ENCODE data around the gene TMEM87A. TPM values are rescaled to one million over a fixed set of nuclear protein-coding genes. Genes with fewer than 3 reads are reported as not detected.
"Not testable (repeated sequence)": the region's sequence is repeated elsewhere in the genome, so short reads cannot be mapped to it uniquely, and the experiment has no call there.

The TMEM87A gene
- total and polyA plus RNA-seq, 2 experiments from 2014 or later = 41.8 to 43.5 TPM

DNA sequence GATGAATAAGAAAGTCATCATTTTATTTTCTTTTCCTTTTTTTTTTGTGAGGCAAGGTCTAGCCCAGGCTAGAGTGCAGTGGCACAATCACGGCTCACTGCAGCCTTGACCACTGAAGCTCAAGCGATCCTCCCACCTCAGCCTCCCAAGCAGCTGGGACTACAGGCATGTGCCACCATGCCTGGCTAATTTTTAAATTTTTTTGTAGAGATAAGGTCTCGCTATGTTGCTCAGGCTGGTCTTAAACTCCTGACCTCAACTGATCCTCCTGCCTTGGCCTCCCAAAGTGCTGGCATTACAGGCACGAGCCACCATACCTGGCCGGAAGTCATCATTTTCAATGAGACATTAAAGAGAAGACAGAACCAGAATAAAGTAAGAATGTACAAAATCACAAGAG is 44.3 kb downstream of the TMEM87A start:
- H3K27me3 ChIP-seq (ENCODE audit: insufficient read depth); H3K4me3 ChIP-seq; H4K20me1 ChIP-seq (replicated peaks; ENCODE audit: insufficient read depth); ATAC-seq; H3K4me1 Mint-ChIP-seq; H3K4me1 ChIP-seq (ENCODE audit: insufficient read depth); H3K27me3 Mint-ChIP-seq (ENCODE audit: insufficient read depth, low read depth, poor library complexity); H3K79me2 ChIP-seq (replicated peaks; ENCODE audit: insufficient read depth); H3K9me2 ChIP-seq (ENCODE audit: insufficient read depth); H3K27ac Mint-ChIP-seq; H3F3A ChIP-seq (replicated peaks; ENCODE audit: low read depth); DNase-seq (ENCODE audit: low spot score); H3K4me3 Mint-ChIP-seq; H2AFZ ChIP-seq; H3K4me2 ChIP-seq; H3K9me3 Mint-ChIP-seq; H3K27ac ChIP-seq (ENCODE audit: low read depth): not testable (repeated sequence)
- peaks cover 32% of the 10 kb centered on the region for H3K36me3 Mint-ChIP-seq (ENCODE audit: low read depth)
- H3K36me3 ChIP-seq (ENCODE audit: insufficient read depth) = peaks cover 16% of the 10 kb centered on the region

DNA sequence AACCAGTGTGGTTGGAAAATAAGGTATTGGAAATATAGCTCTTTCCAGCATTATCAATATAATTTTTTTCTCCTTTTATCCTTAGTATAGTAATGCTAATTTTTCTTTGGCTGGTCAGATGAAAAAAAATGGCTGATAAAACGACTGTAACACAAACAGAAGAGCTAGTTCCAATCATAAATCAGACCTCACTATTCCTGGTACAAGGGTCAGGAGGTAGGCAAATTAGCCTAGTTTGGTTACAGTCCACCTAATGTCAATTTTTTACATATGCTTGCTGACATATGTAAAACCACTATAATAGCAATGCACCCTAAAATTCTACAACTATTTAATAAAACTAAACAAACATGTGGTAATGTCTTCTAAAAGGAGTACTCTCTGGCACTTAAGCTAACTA is 45.2 kb downstream of the TMEM87A start:
- H3K4me3 ChIP-seq = no peak overlapping the region
- DNase-seq (ENCODE audit: low spot score) (no peak), ATAC-seq (no peak)
- no peaks in the 10 kb centered on the region for H3K4me1 ChIP-seq (ENCODE audit: insufficient read depth)
- no peaks in the 10 kb centered on the region; the same call in 1 of the 2 replicates for H4K20me1 ChIP-seq (replicated peaks; ENCODE audit: insufficient read depth)
- no peak overlapping the region for H3K27ac ChIP-seq (ENCODE audit: low read depth)
- H3K9me2 ChIP-seq (ENCODE audit: insufficient read depth) = no peaks in the 10 kb centered on the region
- H3F3A ChIP-seq (replicated peaks; ENCODE audit: low read depth) = no peaks in the 10 kb centered on the region
- H3K36me3 ChIP-seq (ENCODE audit: insufficient read depth) = peaks cover 16% of the 10 kb centered on the region
- no peaks in the 10 kb centered on the region for H3K79me2 ChIP-seq (replicated peaks; ENCODE audit: insufficient read depth)
- H3K4me2 ChIP-seq = no peak overlapping the region
- no peak overlapping the region for H3K27ac Mint-ChIP-seq
- H3K36me3 Mint-ChIP-seq (ENCODE audit: low read depth) = peaks cover 37% of the 10 kb centered on the region
- H3K4me3 Mint-ChIP-seq = no peak overlapping the region
- no peaks in the 10 kb centered on the region for H3K9me3 Mint-ChIP-seq
- H2AFZ ChIP-seq = no peak overlapping the region
- H3K4me1 Mint-ChIP-seq = no peaks in the 10 kb centered on the region
- no peaks in the 10 kb centered on the region for H3K27me3 Mint-ChIP-seq (ENCODE audit: insufficient read depth, low read depth, poor library complexity)
- no peaks in the 10 kb centered on the region for H3K27me3 ChIP-seq (ENCODE audit: insufficient read depth)
- TF ChIP-seq, protein P1, sequence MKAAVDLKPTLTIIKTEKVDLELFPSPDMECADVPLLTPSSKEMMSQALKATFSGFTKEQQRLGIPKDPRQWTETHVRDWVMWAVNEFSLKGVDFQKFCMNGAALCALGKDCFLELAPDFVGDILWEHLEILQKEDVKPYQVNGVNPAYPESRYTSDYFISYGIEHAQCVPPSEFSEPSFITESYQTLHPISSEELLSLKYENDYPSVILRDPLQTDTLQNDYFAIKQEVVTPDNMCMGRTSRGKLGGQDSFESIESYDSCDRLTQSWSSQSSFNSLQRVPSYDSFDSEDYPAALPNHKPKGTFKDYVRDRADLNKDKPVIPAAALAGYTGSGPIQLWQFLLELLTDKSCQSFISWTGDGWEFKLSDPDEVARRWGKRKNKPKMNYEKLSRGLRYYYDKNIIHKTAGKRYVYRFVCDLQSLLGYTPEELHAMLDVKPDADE (IDR thresholded peaks at IDR 0.05) = no peak
- TF ChIP-seq POLR2AphosphoS5 (IDR thresholded peaks at IDR 0.05; ENCODE audit: low read depth) = no peak
- no peak for TF ChIP-seq CREB1 (CRISPR knock-in tag; IDR thresholded peaks at IDR 0.05; ENCODE audit: low read depth)
- TF ChIP-seq EZH2 (IDR thresholded peaks at IDR 0.05; ENCODE audit: low read depth, unreplicated experiment) = no peak
- TF ChIP-seq NANOG (IDR thresholded peaks at IDR 0.05; ENCODE audit: borderline replicate concordance) = no peak
- TF ChIP-seq, protein P2, sequence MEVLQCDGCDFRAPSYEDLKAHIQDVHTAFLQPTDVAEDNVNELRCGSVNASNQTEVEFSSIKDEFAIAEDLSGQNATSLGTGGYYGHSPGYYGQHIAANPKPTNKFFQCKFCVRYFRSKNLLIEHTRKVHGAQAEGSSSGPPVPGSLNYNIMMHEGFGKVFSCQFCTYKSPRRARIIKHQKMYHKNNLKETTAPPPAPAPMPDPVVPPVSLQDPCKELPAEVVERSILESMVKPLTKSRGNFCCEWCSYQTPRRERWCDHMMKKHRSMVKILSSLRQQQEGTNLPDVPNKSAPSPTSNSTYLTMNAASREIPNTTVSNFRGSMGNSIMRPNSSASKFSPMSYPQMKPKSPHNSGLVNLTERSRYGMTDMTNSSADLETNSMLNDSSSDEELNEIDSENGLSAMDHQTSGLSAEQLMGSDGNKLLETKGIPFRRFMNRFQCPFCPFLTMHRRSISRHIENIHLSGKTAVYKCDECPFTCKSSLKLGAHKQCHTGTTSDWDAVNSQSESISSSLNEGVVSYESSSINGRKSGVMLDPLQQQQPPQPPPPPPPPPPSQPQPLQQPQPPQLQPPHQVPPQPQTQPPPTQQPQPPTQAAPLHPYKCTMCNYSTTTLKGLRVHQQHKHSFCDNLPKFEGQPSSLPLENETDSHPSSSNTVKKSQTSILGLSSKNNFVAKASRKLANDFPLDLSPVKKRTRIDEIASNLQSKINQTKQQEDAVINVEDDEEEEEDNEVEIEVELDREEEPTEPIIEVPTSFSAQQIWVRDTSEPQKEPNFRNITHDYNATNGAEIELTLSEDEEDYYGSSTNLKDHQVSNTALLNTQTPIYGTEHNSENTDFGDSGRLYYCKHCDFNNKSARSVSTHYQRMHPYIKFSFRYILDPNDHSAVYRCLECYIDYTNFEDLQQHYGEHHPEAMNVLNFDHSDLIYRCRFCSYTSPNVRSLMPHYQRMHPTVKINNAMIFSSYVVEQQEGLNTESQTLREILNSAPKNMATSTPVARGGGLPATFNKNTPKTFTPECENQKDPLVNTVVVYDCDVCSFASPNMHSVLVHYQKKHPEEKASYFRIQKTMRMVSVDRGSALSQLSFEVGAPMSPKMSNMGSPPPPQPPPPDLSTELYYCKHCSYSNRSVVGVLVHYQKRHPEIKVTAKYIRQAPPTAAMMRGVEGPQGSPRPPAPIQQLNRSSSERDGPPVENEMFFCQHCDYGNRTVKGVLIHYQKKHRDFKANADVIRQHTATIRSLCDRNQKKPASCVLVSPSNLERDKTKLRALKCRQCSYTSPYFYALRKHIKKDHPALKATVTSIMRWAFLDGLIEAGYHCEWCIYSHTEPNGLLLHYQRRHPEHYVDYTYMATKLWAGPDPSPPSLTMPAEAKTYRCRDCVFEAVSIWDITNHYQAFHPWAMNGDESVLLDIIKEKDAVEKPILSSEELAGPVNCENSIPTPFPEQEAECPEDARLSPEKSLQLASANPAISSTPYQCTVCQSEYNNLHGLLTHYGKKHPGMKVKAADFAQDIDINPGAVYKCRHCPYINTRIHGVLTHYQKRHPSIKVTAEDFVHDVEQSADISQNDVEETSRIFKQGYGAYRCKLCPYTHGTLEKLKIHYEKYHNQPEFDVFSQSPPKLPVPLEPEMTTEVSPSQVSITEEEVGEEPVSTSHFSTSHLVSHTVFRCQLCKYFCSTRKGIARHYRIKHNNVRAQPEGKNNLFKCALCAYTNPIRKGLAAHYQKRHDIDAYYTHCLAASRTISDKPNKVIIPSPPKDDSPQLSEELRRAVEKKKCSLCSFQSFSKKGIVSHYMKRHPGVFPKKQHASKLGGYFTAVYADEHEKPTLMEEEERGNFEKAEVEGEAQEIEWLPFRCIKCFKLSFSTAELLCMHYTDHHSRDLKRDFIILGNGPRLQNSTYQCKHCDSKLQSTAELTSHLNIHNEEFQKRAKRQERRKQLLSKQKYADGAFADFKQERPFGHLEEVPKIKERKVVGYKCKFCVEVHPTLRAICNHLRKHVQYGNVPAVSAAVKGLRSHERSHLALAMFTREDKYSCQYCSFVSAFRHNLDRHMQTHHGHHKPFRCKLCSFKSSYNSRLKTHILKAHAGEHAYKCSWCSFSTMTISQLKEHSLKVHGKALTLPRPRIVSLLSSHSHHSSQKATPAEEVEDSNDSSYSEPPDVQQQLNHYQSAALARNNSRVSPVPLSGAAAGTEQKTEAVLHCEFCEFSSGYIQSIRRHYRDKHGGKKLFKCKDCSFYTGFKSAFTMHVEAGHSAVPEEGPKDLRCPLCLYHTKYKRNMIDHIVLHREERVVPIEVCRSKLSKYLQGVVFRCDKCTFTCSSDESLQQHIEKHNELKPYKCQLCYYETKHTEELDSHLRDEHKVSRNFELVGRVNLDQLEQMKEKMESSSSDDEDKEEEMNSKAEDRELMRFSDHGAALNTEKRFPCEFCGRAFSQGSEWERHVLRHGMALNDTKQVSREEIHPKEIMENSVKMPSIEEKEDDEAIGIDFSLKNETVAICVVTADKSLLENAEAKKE (CRISPR knock-in tag; IDR thresholded peaks at IDR 0.05) = no peak
- no peak for TF ChIP-seq ZNF114 (CRISPR knock-in tag; IDR thresholded peaks at IDR 0.05)
- no peak for TF ChIP-seq JUNB (IDR thresholded peaks at IDR 0.05; ENCODE audit: unreplicated experiment)
- TF ChIP-seq STAT1 (IDR thresholded peaks at IDR 0.05; ENCODE audit: unreplicated experiment) = no peak
- TF ChIP-seq ZNF331 (CRISPR knock-in tag; IDR thresholded peaks at IDR 0.05; ENCODE audit: low read depth) = no peak
- TF ChIP-seq, protein P3, sequence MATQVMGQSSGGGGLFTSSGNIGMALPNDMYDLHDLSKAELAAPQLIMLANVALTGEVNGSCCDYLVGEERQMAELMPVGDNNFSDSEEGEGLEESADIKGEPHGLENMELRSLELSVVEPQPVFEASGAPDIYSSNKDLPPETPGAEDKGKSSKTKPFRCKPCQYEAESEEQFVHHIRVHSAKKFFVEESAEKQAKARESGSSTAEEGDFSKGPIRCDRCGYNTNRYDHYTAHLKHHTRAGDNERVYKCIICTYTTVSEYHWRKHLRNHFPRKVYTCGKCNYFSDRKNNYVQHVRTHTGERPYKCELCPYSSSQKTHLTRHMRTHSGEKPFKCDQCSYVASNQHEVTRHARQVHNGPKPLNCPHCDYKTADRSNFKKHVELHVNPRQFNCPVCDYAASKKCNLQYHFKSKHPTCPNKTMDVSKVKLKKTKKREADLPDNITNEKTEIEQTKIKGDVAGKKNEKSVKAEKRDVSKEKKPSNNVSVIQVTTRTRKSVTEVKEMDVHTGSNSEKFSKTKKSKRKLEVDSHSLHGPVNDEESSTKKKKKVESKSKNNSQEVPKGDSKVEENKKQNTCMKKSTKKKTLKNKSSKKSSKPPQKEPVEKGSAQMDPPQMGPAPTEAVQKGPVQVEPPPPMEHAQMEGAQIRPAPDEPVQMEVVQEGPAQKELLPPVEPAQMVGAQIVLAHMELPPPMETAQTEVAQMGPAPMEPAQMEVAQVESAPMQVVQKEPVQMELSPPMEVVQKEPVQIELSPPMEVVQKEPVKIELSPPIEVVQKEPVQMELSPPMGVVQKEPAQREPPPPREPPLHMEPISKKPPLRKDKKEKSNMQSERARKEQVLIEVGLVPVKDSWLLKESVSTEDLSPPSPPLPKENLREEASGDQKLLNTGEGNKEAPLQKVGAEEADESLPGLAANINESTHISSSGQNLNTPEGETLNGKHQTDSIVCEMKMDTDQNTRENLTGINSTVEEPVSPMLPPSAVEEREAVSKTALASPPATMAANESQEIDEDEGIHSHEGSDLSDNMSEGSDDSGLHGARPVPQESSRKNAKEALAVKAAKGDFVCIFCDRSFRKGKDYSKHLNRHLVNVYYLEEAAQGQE (IDR thresholded peaks at IDR 0.05; ENCODE audit: unreplicated experiment) = no peak
